Esophagus muscularis mucosa (tissue), 4 donors: ENCODE measurements around the gene CCDC24.

Experiments
- EP300 ChIP-seq: sonication (generic); formaldehyde crosslinking; IDR thresholded peaks from one replicate; pipeline ENCODE4 v1.6.1; 2017; ENCODE audit warnings: antibody characterized with exemption
- POLR2A ChIP-seq: fragments of 450-650 bp; IDR thresholded peaks from one replicate; pipeline ENCODE4 v1.6.1; 2017; ENCODE audit warnings: antibody characterized with exemption, moderate library complexity, mild to moderate bottlenecking, low read depth
- TF ChIP-seq, protein P1 (sequence below), 3 experiments: fragments of 200-600 bp in 2 of 3; fragments of 450-650 bp in 1 of 3; sonication (generic) in 2 of 3; IDR thresholded peaks; one replicate each; pipeline ENCODE4 v1.5.1; 2017 to 2019; ENCODE audit warnings: antibody characterized with exemption in 3 of 3, mild to moderate bottlenecking in 2 of 3, moderate library complexity in 1 of 3

DNA sequence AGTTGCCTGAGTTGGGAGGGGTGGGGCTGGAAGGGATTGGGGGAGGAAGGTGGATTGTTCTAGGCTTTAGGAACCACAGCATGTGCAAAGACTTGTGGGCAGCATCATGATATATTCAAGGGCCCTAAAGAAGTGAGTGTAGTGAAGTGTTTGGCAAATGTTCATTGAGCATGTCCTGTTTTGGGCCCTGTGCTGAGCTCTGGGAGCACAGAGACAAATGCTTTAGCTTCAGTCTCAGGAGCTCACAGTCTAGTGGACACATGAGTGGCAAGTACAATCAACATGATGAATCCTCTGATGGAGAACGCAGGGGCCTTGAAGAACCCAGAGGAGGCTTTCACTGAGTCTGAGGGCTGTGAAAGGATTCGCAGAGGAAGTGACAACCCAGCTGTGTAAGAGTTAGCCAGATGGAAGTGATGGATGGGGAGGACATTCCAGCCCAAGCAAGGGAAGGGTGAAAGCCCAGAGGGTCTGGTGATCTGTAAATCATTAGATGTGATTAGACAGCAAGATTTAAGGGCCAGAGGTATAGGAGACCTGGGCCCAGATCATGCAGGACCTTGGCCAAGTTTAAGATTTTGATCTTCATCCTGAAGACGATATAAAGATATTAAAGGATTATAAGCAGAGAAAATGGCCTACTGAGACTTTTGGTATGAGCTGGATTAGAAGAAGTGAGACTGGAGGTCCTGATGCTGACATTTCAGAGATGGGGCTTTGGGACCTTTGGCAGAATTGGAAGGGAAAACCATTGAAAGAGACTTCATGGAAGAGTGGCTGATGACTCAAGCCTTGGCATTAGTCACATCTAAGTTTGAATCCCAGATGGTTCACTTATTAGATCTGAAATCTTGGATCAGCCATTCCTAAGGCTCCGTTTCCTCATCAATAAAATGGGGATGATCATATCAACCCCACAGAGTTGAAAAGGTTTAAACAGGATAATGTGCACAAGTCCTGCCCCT, 40.1 kb upstream of the CCDC24 start:
- TF ChIP-seq, protein P1, sequence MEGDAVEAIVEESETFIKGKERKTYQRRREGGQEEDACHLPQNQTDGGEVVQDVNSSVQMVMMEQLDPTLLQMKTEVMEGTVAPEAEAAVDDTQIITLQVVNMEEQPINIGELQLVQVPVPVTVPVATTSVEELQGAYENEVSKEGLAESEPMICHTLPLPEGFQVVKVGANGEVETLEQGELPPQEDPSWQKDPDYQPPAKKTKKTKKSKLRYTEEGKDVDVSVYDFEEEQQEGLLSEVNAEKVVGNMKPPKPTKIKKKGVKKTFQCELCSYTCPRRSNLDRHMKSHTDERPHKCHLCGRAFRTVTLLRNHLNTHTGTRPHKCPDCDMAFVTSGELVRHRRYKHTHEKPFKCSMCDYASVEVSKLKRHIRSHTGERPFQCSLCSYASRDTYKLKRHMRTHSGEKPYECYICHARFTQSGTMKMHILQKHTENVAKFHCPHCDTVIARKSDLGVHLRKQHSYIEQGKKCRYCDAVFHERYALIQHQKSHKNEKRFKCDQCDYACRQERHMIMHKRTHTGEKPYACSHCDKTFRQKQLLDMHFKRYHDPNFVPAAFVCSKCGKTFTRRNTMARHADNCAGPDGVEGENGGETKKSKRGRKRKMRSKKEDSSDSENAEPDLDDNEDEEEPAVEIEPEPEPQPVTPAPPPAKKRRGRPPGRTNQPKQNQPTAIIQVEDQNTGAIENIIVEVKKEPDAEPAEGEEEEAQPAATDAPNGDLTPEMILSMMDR (IDR thresholded peaks at IDR 0.05) = no peak
- TF ChIP-seq EP300 = no peak
- TF ChIP-seq POLR2A = no peak
